Left colon (tissue), 2 donors: Measurements from ENCODE around the gene AMH. TPM values are rescaled to one million over a fixed set of nuclear protein-coding genes. Genes with fewer than 3 reads are reported as not detected.
A peak's percentile ranks its signal among the peaks of the same experiment; 100 is the strongest.
"Not testable (repeated sequence)": the region's sequence is repeated elsewhere in the genome, so short reads cannot be mapped to it uniquely, and the experiment has no call there.

Source experiments
- ATAC-seq: fragments of 200-7000 bp; cut with Tn5 transposase; one replicate; pipeline ENCODE4 v1.9.1; 2020; ENCODE audit warnings: mild to moderate bottlenecking, moderate library complexity
- DNase-seq, 2 donors: peaks; one replicate each; pipeline ENCODE4 v3.0.0-alpha.2; 2020
- intact Hi-C, 2 donors: fragments of 100-400 bp; cut with DNase I in 1 of 2; cut with micrococcal nuclease in 1 of 2; formaldehyde crosslinking; loops; one replicate each; pipeline versions ENCODE4 v1.11.2 to v1.14.0; 2022; cut with DNase I, micrococcal nuclease
- long read RNA-seq: library from polyadenylated mRNA; unstranded; transcript quantifications from one replicate; pipeline ENCODE4 v2.0.0, GENCODE V29; 2021
- total RNA-seq, 2 donors: library from RNA; stranded (reverse); fragmentation: NEBNext Ultra II Directional; extraction: Animal tissue kit (Norgen Biotek cat#: 25700); gene quantifications; one replicate each; pipeline ENCODE4 v1.2.1, GENCODE V29; 2021
- donor health status: DM: no; HTN: no; CAD: no.
- donor health status: DM: yes; HTN: yes; CAD: no.

AMH gene
- 1 to 10 TPM; 1.6 to 1.7 TPM for total RNA-seq
- long read RNA-seq, partial matches to known transcripts: 1 of 1 reads
- long read RNA-seq, other reads (novel, unspliced or antisense): 0 of 1 reads

DNA sequence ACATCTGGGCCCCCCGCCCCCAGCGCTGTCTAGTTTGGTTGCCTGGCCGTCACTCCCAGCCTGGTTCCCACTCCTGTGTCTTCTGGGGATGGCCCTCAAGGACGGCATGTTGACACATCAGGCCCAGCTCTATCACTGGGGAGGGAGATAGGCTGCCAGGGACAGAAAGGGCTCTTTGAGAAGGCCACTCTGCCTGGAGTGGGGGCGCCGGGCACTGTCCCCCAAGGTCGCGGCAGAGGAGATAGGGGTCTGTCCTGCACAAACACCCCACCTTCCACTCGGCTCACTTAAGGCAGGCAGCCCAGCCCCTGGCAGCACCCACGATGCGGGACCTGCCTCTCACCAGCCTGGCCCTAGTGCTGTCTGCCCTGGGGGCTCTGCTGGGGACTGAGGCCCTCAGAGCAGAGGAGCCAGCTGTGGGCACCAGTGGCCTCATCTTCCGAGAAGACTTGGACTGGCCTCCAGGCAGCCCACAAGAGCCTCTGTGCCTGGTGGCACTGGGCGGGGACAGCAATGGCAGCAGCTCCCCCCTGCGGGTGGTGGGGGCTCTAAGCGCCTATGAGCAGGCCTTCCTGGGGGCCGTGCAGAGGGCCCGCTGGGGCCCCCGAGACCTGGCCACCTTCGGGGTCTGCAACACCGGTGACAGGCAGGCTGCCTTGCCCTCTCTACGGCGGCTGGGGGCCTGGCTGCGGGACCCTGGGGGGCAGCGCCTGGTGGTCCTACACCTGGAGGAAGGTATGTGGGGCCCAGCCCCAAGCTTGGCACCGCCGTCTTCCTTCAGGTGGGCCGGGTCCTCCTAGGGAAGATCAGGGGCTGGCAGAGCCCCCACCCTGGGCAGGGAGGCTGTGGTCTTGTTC, at the start of gene AMH:
AMH (plus strand) TSS at position 314 of the 857 bp plus-strand sequence; CDS start at position 324, 10 bp downstream.
- intact Hi-C loops: loop anchor here in 1 of 2 donors (10.0 kb wide), 1 partner anchor 76 kb away; the partner anchor contains the start of genes LSM7 and SPPL2B
- DNase-seq (no peak), ATAC-seq (peak; percentile 14)

DNA sequence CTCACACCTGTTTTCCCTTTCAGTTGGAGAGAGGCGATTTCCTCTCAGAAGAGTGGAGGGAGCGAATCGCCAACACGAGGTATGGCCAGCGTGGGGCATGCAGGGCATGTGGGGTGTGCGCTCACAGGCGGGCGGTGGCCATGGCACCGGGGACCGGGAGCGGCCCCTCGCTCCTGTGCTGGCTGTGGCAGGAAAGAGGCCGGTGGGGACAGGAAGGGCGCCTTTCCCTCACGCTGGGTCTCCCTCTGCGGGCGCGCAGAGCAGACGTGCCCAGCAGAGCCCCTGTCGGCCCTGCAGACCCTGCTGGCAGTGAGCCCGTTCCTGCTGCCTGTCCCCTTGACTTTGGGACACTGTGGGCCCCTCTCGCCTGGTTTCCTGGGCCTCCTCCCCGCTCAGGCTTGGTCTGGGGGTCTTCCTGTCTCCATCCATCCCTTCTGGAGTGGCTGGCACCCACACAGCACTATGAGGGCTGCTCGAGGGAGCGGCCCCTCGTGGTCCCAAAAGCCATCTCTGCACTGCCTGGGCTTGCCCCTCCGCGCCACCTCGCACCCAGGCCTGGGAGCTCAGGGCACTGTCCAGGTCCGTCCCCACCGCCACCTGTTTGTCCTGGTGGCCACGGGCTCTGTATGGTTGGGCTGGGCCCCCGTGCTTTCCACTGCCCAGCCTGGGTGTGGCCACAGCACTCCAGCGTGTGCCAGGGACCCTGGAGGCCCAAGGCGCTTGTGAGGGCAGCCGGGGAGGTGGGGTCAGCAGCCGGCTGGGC, 49.1 kb upstream of the AMH start:
- DNase-seq (no peak), ATAC-seq (no peak)
- intact Hi-C loops: no loop called here

DNA sequence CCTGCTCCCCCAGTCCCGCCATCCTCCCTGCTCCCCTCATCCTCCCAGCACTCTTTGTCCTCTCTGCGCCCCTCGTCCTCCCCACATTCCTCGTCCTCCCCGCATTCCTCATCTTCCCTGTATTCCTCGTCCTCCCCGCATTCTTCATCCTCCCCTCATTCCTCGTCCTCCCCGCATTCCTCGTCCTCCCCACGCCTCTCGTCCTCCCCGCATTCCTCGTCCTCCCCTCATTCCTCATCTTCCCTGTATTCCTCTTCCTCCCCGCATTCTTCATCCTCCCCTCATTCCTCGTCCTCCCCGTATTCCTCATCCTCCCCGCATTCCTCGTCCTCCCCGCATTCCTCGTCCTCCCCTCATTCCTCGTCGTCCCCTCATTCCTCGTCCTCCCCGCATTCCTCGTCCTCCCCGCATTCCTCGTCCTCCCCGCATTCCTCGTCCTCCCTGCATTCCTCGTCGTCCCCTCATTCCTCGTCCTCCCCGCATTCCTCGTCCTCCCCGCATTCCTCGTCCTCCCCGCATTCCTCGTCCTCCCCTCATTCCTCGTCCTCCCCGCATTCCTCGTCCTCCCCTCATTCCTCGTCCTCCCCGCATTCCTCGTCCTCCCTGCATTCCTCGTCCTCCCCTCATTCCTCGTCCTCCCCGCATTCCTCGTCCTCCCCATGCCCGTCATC, 48.4 kb upstream of the AMH start:
- ATAC-seq, DNase-seq, intact Hi-C loops: not testable (repeated sequence)

DNA sequence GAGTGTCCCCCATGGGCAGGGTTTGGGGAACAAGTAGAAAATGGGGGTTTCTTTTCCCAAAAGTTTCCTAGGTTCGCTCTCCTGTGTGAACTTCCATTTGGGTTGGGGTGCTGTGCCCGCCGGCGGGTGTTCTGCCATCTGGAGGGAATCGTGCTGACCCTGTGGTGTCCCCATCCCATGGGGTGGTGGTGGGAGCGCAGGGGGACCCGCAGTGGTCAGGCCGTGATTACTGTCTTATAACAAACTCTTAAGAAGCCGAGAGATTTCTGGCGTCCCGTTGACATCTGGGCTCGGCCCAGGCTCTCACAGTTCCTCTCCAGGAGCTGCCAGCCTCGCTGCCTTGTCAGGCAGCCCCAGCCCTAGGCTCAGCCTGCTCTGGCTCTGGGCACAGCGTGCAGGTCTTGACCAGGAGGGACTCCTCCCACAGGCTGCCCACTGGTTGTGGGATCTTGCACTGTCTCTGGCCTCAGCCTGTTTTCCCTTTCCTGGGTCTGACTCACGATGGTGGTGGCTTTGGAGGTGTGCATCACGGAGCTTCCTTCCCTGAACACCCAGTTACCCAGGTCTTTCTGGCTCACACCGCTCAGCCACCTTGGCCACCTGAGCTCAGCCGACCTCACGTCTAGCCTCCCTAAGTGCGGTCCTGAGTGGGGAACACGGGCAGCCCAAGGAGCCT, 47.5 kb upstream of the AMH start:
- ATAC-seq (no peak), DNase-seq (no peak)
- intact Hi-C loops: no loop called here

DNA sequence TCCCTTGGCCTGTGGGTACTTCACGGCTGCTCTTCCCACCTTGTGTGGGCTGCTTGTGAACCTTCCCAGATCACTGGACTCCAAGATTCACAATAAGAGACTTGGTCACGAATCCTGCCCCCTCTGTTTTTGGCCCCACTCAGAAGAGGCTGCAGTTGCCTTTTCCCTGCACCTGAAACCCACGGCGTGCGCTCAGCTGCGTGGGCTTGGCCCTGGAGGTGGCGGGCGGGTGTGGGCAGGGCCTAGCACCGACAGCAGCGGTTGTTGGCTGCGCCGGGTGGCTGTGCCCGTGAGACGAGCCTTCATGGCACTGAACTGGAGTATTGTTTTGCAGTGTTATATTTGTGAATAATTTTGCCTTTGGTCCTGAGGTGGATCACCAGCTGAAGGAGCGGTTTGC, 46.8 kb upstream of the AMH start:
- no peak for ATAC-seq
- no peak for DNase-seq
- intact Hi-C loops: no loop called here

DNA sequence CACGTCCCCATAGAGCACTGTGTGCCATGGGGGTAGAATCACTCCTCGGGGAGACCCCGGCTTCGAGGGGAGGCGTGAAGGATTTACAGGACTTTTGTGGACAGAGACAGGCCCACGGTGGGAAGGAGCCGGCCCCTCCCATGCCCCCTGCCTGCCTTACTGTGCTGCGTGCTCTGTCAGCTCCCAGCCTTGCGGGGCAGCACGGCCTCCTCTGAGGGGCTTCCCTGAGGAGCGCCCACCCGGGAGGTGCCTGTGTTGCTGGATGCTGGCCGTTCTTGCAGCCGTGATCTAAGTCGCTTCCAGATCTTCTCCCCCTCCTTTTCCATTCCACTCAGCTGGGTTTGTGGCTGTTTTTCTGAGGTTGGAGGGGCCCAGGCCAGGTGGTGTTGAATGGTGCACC, 42.1 kb upstream of the AMH start:
- intact Hi-C loops: no loop called here
- ATAC-seq: no peak
- DNase-seq: no peak

DNA sequence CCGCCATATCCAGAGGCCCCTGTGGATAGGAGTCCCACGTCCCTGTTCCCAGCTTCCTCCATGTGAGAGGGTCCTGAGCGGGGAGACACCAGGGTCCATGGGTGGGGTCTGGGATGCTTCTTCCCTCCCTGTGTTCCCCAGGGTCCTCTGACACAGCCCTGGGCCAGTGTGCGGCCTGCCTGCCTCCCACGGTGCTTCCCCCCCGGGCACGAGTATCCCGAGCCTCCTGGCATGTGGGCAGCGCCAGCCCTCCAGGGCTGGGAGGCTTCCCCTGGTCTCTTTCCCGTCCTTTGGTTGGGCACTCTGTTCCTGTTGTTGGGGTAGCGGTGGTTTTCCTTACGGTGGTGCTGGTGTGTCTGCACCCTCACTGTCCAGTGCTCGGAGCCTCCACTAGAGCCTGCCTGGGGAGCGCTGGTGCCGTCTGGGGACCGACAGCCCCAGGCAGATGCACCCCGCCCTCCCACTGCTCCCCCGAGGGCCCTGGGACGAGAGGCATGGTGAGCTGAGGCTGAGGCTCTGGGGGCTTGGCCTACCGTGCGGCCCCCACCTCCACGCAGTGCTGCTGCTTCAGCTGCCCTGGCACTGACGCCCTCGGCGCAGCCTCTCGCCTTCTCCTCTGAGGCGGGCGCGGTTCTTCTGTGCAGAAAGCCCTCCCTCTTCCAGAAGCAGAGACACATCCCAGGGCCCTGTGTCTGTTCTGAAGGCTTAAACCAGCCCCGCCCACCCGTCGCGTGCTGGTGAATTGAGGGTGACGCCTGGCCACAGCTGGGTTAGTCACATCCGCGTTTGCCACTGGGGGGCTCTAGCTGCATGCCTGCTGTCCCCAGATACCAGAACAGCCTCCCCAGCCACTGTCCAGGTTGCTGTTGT, 40.9 kb upstream of the AMH start:
- DNase-seq: peak; percentile 64 to 85
- intact Hi-C loops: no loop called here
- ATAC-seq: peak; percentile 38

DNA sequence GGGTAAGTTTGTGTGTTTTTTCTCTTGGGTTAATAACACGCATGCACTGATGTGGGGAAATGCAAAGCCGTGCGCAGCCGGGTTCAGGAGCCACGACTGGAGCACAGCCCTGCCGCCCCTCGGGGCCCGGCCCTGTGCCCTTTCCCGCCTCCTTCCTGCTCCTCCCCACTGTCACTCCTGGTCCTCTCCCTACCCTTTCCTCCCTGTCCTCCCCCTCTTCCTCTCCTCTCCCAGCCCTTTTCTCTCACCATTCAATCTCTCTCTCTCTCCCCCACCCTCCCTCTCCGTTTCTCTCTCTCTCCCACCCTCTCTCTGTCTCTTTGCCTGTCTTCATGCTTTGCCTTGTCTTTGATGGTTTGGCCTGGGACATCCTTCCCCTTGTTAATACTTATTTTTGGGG, 40.1 kb upstream of the AMH start:
- DNase-seq: no peak
- intact Hi-C loops: no loop called here
- ATAC-seq: no peak

DNA sequence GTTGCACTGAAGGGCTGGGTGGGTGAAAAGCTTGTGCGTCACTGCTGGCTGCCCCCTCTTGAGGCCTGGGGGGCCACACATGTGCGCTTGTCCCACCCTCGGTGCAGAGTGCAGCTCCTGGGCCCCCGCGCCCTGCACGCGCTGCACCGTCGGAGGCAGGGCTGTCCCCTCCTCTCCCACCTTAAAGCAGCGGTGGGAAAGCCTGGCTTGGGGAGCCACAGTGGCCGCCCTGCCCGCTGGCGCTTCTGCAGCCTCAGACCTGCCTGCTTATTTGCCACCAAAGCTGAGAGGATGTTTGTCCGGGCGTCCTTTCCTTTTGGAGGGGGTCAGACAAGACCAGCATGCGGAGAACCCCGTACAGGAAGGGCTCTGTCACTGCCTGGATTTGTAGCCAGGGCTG, 39.7 kb upstream of the AMH start:
- intact Hi-C loops: no loop called here
- ATAC-seq (no peak), DNase-seq (no peak)

DNA sequence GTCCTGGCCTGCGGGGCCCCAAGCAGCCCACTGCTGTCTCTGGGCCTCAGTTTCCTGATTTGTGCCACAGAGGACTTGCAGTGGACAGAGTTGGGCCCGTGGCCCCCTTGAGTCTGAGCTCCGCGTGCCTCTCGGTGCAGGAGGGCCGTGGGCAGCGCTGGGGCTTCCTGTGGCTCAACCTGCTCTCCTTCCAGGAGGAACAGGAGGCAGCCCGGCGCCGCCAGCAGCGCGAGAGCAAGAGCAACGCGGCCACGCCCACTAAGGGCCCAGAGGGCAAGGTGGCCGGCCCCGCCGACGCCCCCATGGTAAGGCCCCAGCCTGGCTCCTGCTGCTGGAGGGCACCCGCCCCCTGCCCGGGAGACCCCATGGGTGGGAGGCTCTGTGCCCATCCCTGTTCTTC, 38.9 kb upstream of the AMH start:
- intact Hi-C loops: no loop called here
- ATAC-seq: no peak
- no peak for DNase-seq

DNA sequence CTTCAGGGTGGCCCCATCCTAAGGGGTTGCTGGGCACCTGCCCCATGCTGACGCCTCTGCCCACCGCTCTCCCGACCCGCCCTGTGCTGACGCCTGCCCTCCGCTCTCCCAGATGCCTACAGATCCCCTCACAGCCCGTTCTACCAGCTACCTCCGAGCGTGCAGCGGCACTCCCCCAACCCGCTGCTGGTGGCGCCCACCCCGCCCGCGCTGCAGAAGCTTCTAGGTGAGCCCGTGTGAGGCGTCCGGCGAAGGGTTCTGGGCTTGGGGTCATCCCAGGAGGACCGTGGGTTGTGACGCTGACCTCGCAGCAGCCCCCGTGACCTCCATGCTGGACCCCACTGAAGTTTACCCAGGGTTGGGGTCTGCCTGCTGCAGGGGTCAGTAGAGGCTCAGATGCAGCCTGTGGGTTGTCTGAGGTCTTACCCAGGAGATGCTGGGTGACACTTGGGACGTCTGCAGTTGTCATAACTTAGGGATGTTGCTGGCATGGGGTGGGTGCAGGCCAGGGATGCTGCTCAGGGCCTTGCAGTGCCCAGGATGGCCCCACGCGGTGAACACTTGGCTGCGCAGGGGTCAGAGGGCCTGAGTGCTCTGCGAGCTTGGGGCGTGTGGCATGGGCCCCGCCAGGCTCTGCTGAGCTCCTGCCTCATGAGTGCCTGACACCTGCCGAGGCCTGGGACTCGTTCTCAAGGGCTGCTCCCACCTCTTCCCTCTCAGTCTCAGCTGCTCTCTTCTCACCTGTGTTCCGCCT, 38.0 kb upstream of the AMH start:
- no peak for ATAC-seq
- intact Hi-C loops: no loop called here

DNA sequence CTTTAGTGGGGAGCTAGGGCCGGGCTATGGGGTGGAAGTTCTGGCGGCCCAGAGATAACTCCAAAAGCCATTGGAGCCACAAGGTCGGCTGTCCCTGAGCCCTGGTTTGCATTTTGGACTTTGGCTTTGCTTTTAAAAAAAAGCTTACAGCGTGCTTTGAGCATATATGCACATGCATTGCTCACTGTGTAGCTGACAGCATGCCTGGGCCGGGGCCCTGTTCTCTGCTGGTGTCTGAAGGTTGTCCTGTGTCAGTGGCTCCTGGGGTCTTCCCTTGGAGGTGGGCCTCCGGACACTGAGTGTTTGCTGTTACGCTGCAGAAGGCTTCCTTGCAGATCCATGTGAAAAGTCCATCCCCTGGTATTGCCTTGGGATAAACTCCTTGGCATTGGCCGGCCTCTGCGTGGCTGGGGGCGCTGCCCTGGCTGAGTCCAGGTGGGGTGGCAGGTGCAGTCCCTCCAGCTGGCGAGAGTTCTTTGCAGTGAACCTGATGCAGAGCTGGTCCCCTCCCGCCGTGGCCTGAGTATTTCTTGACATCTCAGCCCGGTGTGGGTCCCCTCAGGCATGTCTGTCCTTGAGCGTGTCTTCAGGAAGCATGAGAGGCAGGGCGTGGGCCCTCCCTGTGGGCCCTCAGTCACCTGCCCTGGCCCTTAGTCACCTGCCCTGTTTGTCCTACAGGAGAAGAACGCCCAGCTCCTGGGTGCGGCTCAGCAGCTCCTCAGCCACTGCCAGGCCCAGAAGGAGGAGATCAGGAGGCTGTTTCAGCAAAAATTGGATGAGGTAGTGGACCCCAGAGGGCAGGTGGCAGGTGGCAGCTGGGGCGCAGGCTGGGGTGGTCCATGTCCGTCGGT, 36.0 kb upstream of the AMH start:
- intact Hi-C loops: no loop called here
- DNase-seq: peak; percentile 84 to 90
- peak; percentile 92 for ATAC-seq

More for the DNA sequence above, 38.0 kb upstream of the AMH start:
- no peak for DNase-seq

DNA sequence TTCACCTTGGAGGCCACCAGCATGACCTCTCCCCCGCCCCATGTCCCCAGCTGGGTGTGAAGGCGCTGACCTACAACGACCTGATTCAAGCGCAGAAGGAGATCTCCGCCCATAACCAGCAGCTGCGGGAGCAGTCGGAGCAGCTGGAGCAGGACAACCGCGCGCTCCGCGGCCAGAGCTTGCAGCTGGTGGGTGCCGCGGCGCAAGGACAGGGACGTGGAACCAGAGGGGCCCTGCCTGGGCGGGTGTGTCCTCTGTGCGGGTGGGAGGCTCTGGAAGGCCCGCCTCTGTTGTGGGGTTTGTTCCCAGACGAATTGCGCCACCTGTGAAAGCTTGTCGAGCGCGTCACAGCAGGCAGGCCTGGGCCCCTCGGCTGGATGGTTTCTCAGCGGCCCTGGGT, 35.3 kb upstream of the AMH start:
- peak; percentile 37 for ATAC-seq
- DNase-seq: no peak
- intact Hi-C loops: no loop called here

DNA sequence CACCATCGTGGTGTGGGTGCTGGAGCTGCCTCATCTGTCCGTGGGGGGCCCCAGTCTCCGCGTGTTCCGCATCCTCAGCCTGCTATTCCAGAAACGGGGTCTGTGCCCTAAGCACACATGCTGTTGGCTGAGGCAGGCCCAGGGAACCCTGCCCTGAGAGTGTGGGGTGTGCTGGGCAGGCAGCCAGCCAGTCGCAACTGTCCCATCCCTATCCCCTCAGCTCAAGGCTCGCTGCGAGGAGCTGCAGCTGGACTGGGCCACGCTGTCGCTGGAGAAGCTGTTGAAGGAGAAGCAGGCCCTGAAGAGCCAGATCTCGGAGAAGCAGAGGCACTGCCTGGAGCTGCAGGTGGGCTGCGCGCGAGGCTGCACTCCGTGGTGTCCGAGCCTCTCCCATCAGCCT, 34.9 kb upstream of the AMH start:
- intact Hi-C loops: no loop called here

DNA sequence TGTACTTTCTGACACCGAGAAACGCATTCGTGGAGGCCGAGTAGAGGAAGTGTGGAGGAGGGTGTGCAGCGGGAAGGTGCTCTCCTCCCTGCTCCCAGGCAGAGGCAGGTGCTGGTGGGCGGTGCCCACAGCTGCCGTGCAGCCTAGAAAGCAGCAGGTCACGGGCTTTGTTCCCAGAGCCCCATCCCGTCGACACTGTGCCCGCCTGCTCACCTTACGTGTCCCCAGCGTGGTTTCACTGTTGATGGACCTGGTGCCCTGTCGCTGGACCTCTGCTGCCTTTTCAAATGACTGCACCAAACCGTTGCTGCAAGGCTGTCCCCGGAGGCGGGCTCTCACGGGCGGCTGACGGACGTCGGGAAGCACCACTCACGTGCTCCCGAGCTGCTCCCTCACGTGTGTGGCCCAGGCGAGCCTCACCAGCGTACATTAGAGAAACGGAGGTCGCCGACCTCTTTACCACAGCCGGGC, 33.8 kb upstream of the AMH start:
- intact Hi-C loops: no loop called here
- DNase-seq (no peak), ATAC-seq (no peak)

More for the DNA sequence above, 34.9 kb upstream of the AMH start:
- DNase-seq: no peak
- no peak for ATAC-seq
